K562 (cell line): Measurements from ENCODE around the gene LRRC14B. TPM values are rescaled to one million over a fixed set of nuclear protein-coding genes. Genes with fewer than 3 reads are reported as not detected.
"Not testable (repeated sequence)": the region's sequence is repeated elsewhere in the genome, so short reads cannot be mapped to it uniquely, and the experiment has no call there.

ENCODE experiments used
- ATAC-seq: fragments of 200-7000 bp; cut with Tn5 transposase; 3 replicates; pipeline ENCODE4 v1.9.1; 2020; ENCODE audit warnings: moderate library complexity
- BruUV-seq: library from RNA; stranded (reverse); fragments of 400-500 nt; replicated peaks from 2 replicates; lab custom pipeline; 2021; lab: Mats Ljungman, UMichigan
- CTCF ChIA-PET: fragments of 300-600 bp; formaldehyde crosslinking; extraction: SDS; loops from one replicate; lab custom pipeline; 2021; ENCODE audit warnings: low intra/inter-chr PET ratio; lab: Yijun Ruan, JAX
- POLR2A ChIA-PET: fragments of 300-600, 350-650 bp; sonication (Branson Sonifier 250); formaldehyde crosslinking; extraction: SDS; loops from one replicate; lab custom pipeline; 2021; ENCODE audit warnings: antibody characterized with exemption, inconsistent platforms; lab: Yijun Ruan, JAX
- DNase-seq, 4 experiments: peaks; one replicate each; pipeline versions ENCODE4 v3.0.0 to v3.0.0-alpha.2; 2011 to 2018; ENCODE audit warnings: low spot score in 3 of 4, mixed read lengths in 3 of 4; ENCODE audit errors: extremely low read depth in 1 of 4
- FAIRE-seq: peaks from 2 replicates; lab custom pipeline; 2011; peaks lifted over from hg19 to GRCh38; lab: Jason Lieb, UNC
- H2AFZ ChIP-seq: 2 replicates; pipeline ENCODE4 v1.6.0; 2011; ENCODE audit warnings: low read depth, low read length, control low read depth, inconsistent platforms
- H3K27ac ChIP-seq: fragments of 200-600 bp; 3 replicates; pipeline ENCODE4 v1.8.0; 2011; ENCODE audit warnings: low read depth, mild to moderate bottlenecking, control low read depth, inconsistent platforms, low read length, moderate library complexity, mixed read lengths; ENCODE audit errors: extremely low read depth
- H3K27me3 ChIP-seq, 2 experiments: fragments of 300-600 bp in 1 of 2; 2 replicates in 1 of 2; 3 replicates in 1 of 2; pipeline versions ENCODE4 v1.6.0 to v1.8.0; 2011; ENCODE audit warnings: inconsistent platforms in 2 of 2, low read length in 2 of 2, mild to moderate bottlenecking in 1 of 2, mixed read lengths in 1 of 2, moderate library complexity in 1 of 2; ENCODE audit not compliant: control insufficient read depth in 2 of 2, insufficient read depth in 2 of 2
- H3K36me3 ChIP-seq: fragments of 300-600 bp; 3 replicates; pipeline ENCODE4 v1.8.0; 2011; ENCODE audit warnings: mild to moderate bottlenecking, low read length, inconsistent platforms; ENCODE audit not compliant: control insufficient read depth, insufficient read depth
- H3K4me1 ChIP-seq, 2 experiments: fragments of 200-600 bp in 1 of 2; replicated peaks in 1 of 2; 2 replicates in 1 of 2; 3 replicates in 1 of 2; pipeline versions ENCODE4 v1.5.1 to v1.8.0; 2011; ENCODE audit warnings: inconsistent platforms in 2 of 2, low read length in 2 of 2, mild to moderate bottlenecking in 1 of 2, mixed read lengths in 1 of 2, moderate library complexity in 1 of 2; ENCODE audit not compliant: control insufficient read depth in 2 of 2, insufficient read depth in 2 of 2
- H3K4me2 ChIP-seq: 2 replicates; pipeline ENCODE4 v1.6.1; 2011; ENCODE audit warnings: low read length, control low read depth, inconsistent platforms, mixed read lengths; ENCODE audit not compliant: insufficient read depth
- H3K4me3 ChIP-seq: fragments of 200-600 bp; sonication (generic), shearing (Covaris generic); 2 replicates; pipeline ENCODE4 v1.5.1; 2016; ENCODE audit warnings: control low read depth, inconsistent platforms
- H3K79me2 ChIP-seq: fragments of 200-600 bp; 3 replicates; pipeline ENCODE4 v1.8.0; 2011; ENCODE audit warnings: low read length, inconsistent platforms; ENCODE audit not compliant: control insufficient read depth, insufficient read depth
- H3K9ac ChIP-seq, 2 experiments: 2 replicates each; pipeline versions ENCODE4 v1.6.0 to v1.6.1; 2011; ENCODE audit warnings: low read depth in 2 of 2, low read length in 2 of 2, control low read depth in 1 of 2, inconsistent platforms in 1 of 2, mild to moderate bottlenecking in 1 of 2, mixed read lengths in 1 of 2; ENCODE audit not compliant: insufficient read depth in 1 of 2
- H3K9me1 ChIP-seq: one replicate; pipeline ENCODE4 v1.6.0; 2011; ENCODE audit warnings: inconsistent platforms, mild to moderate bottlenecking, low read length, moderate library complexity; ENCODE audit not compliant: control insufficient read depth, insufficient read depth
- H3K9me3 ChIP-seq: replicated peaks from 2 replicates; pipeline ENCODE4 v1.5.1; 2011; ENCODE audit warnings: low read depth, low read length, inconsistent platforms; ENCODE audit not compliant: control insufficient read depth, insufficient read depth
- H4K20me1 ChIP-seq: replicated peaks from 2 replicates; pipeline ENCODE4 v1.6.1; 2011; ENCODE audit warnings: low read length, inconsistent platforms, mixed read lengths; ENCODE audit not compliant: control insufficient read depth, insufficient read depth
- WGBS: fragments of 100-300 bp; shearing (Covaris generic); methylation state at CpG from one replicate; pipeline ENCODE4 v1.1.6; 2016; ENCODE audit warnings: low coverage, mixed read lengths; ENCODE audit not compliant: insufficient coverage; ENCODE audit errors: missing lambda C conversion rate; 5-methylcytosine and 5-hydroxymethylcytosine counted together
- in situ Hi-C: fragments of 300-500 bp; cut with MboI; formaldehyde crosslinking; loops from 4 replicates; pipeline ENCODE4 v1.15.0; 2018; ENCODE audit warnings: inconsistent platforms, mixed read lengths
- intact Hi-C: fragments of 100-400 bp; cut with micrococcal nuclease; formaldehyde crosslinking; loops from 2 replicates; pipeline ENCODE4 v1.14.2; 2022
- polyA plus RNA-seq, 8 experiments: library from polyadenylated mRNA; depleted of rRNA in 4 of 8; stranded (reverse) in 5 of 8; unstranded in 3 of 8; fragments of >200 nt; fragmentation: Nextera tagmentation in 2 of 8; fragmentation: Illumina TruSeq in 1 of 8; extraction: Ambion mirVana in 2 of 8; extraction: Trizol in 1 of 8; gene quantifications; 2 replicates each; pipeline versions ENCODE4 v1.2.1 to v1.2.3, GENCODE V29; 2011 to 2014; ENCODE audit warnings: inconsistent platforms in 1 of 8, missing spikeins in 1 of 8
- total RNA-seq, 7 experiments: library from RNA; depleted of rRNA in 6 of 7; stranded (reverse); fragments of >200 nt in 6 of 7; fragmentation: Illumina TruSeq in 2 of 7; extraction: Trizol in 2 of 7; gene quantifications; 2 replicates each; pipeline versions ENCODE4 v1.2.1 to v1.2.3, GENCODE V29; 2011 to 2021; ENCODE audit warnings: low replicate concordance in 1 of 7

LRRC14B gene
- total and polyA plus RNA-seq, 9 of the 15 experiments (the other 6 are each of a cell fraction or from before 2014, with no cell fraction given): not detected

- intact Hi-C loops, ATAC-seq, BruUV-seq, H2AFZ ChIP-seq, H3K27me3 ChIP-seq, H3K27ac ChIP-seq, CTCF ChIA-PET, H4K20me1 ChIP-seq, H3K9me1 ChIP-seq, FAIRE-seq, H3K4me1 ChIP-seq, H3K79me2 ChIP-seq, DNase-seq, H3K9ac ChIP-seq, H3K4me2 ChIP-seq, H3K9me3 ChIP-seq, H3K4me3 ChIP-seq: not testable (repeated sequence)
- in situ Hi-C loops: loop anchor here (5.0 kb wide), 1 partner anchor 1357 kb away; no protein-coding TSS in a partner anchor
- POLR2A ChIA-PET: interaction anchor here (1.3 kb wide), 1 partner anchor 11 kb away, joined by 3 read pairs; no protein-coding TSS in a partner anchor
- 100% methylated on average over 5 of the region's 9 CpGs for WGBS
- peaks cover 83% of the 10 kb centered on the region for H3K36me3 ChIP-seq
Observed at GRCh38 chr5:235527-235926, 44.2 kb downstream of the LRRC14B start.

- BruUV-seq, intact Hi-C loops, FAIRE-seq, H3K4me1 ChIP-seq, H3K9ac ChIP-seq, H4K20me1 ChIP-seq, ATAC-seq, DNase-seq, H3K9me3 ChIP-seq, H3K4me2 ChIP-seq, H3K27me3 ChIP-seq, H3K27ac ChIP-seq, POLR2A ChIA-PET, H3K4me3 ChIP-seq, H3K9me1 ChIP-seq, H3K79me2 ChIP-seq, H2AFZ ChIP-seq, CTCF ChIA-PET: not testable (repeated sequence)
- WGBS: 97% methylated on average over 8 of the region's 8 CpGs
- in situ Hi-C loops: loop anchor here (5.0 kb wide), 1 partner anchor 1354 kb away; no protein-coding TSS in a partner anchor
- H3K36me3 ChIP-seq: peaks cover 81% of the 10 kb centered on the region
Observed at GRCh38 chr5:237931-238330, 46.6 kb downstream of the LRRC14B start.

GRCh38 chr5:240550-240949 lies 49.3 kb downstream of the LRRC14B start:
- H3K4me1 ChIP-seq, H3K4me2 ChIP-seq, CTCF ChIA-PET, H3K27ac ChIP-seq, DNase-seq, H3K9me1 ChIP-seq, in situ Hi-C loops, ATAC-seq, H3K4me3 ChIP-seq, BruUV-seq, FAIRE-seq, POLR2A ChIA-PET, H3K9me3 ChIP-seq, intact Hi-C loops, H3K79me2 ChIP-seq, H3K9ac ChIP-seq, H2AFZ ChIP-seq, H4K20me1 ChIP-seq, H3K27me3 ChIP-seq: not testable (repeated sequence)
- H3K36me3 ChIP-seq: peaks cover 78% of the 10 kb centered on the region
- WGBS: 96% methylated on average over 7 of the region's 7 CpGs
